ENCODE measurements around the gene AGPAT4. TPM values are rescaled to one million over a fixed set of nuclear protein-coding genes. Genes with fewer than 3 reads are reported as not detected.

The AGPAT4 gene
- total RNA-seq, 2 donors from 2014 or later = 8.0 to 9.5 TPM

DNA sequence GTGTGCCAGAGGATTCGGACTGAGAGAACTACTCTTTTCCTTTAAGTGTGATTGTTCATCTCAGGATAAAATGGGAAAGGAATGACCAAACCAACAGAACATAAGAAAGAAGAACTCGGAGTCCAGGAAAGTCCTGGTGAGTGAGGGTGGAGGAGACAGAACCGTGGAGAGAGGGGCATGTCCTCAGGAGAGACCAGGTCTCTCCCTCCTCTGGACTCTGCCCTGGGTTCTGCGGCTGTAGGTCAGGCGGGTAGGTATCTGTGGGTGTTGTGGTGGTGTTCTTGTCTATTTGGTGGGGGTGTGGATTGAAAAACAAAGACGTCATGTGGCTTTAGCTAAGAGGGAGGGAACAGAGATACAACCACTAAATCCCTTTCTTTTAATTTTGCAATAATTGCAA lies 29.1 kb upstream of the AGPAT4 start:
- H3K27me3 Mint-ChIP-seq (ENCODE audit: low read depth) = peaks cover 12% of the 10 kb centered on the region
- no peaks in the 10 kb centered on the region for H3K9me3 Mint-ChIP-seq
- H3K36me3 Mint-ChIP-seq (ENCODE audit: insufficient read depth in 2 of 2) = no peaks in the 10 kb centered on the region
- no peak overlapping the region for H3K27ac Mint-ChIP-seq
- peaks cover 5% of the 10 kb centered on the region for H3K4me1 Mint-ChIP-seq (ENCODE audit: low read depth)
- H3K4me3 Mint-ChIP-seq = no peak overlapping the region
- ATAC-seq (replicated peaks in 1 of 2) = no peak
- DNase-seq = no peak

DNA sequence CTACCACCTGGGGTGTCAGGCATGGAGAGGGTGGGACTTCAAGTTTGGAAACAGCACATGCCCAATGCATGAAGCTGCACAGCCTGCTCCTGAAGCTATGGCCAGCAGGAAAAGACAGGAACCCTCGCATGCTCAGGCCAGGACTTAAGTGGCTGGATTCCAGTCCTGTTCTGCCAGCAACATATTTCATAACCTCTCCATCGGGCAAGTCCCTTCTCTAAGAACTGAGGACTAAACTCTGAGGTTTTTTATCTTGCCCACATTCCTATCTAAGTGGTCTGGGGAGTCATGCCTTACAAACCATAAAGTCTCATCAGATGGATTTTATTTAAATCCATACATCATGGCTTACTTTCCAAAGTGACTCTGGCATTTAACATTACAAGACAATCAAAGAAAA lies 27.5 kb upstream of the AGPAT4 start:
- Mint-ChIP-seq H3K9me3 (no peaks in the 10 kb centered on the region), H3K4me1 (ENCODE audit: low read depth) (peaks cover 5% of the 10 kb centered on the region), H3K4me3 (no peak overlapping the region), H3K27me3 (ENCODE audit: low read depth) (peaks cover 12% of the 10 kb centered on the region), H3K36me3 (ENCODE audit: insufficient read depth in 2 of 2) (no peaks in the 10 kb centered on the region), H3K27ac (no peak overlapping the region)
- no peak for ATAC-seq (replicated peaks in 1 of 2)
- no peak for DNase-seq

DNA sequence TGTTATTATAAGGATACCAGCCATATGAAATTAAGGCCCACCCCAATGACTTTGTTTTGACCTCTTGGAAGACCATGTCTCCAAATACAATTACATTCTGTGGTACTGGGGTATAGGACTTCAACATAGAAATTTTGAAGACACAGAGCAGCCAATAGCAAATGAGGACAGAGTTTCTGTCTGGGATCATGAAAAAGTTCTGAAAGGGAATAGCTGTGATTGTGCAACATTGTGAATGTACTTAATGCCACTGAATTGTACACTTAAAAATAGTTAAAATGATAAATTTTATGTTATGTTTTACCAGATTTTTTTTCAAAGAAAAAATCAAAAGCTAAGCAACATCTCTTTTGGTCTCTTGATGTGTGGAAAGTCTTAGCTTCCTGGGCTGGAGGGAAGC lies 27.0 kb upstream of the AGPAT4 start:
- no peak overlapping the region for H3K4me3 Mint-ChIP-seq
- ATAC-seq (replicated peaks in 1 of 2) (no peak), DNase-seq (no peak)
- H3K27me3 Mint-ChIP-seq (ENCODE audit: low read depth) = peaks cover 12% of the 10 kb centered on the region
- H3K4me1 Mint-ChIP-seq (ENCODE audit: low read depth) = peaks cover 5% of the 10 kb centered on the region
- H3K36me3 Mint-ChIP-seq (ENCODE audit: insufficient read depth in 2 of 2) = no peaks in the 10 kb centered on the region
- H3K9me3 Mint-ChIP-seq = no peaks in the 10 kb centered on the region
- no peak overlapping the region for H3K27ac Mint-ChIP-seq

DNA sequence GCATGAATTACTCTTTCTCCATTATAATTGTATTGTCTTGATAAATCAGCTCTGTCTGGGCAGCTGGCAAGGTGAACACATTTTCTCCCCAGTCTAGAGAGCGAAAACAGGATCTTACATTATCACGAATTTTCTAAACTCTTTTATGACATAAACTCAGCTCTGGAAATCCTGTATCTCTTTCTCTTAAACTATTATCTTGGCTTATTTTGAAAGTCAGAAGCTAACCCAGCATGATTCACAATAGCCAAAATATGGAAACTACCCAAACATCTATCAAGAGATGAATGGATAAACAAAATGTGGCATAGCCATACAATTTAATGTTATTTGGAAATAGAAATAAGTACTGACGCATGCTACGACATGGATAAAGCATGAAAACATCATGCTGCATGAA lies 25.9 kb upstream of the AGPAT4 start:
- no peaks in the 10 kb centered on the region for H3K36me3 Mint-ChIP-seq (ENCODE audit: insufficient read depth in 2 of 2)
- ATAC-seq (replicated peaks in 1 of 2) (no peak), DNase-seq (no peak)
- H3K4me1 Mint-ChIP-seq (ENCODE audit: low read depth) = peaks cover 5% of the 10 kb centered on the region
- no peak overlapping the region for H3K4me3 Mint-ChIP-seq
- H3K9me3 Mint-ChIP-seq = no peaks in the 10 kb centered on the region
- peaks cover 12% of the 10 kb centered on the region for H3K27me3 Mint-ChIP-seq (ENCODE audit: low read depth)
- H3K27ac Mint-ChIP-seq = no peak overlapping the region

GRCh38 chr6:161295784-161296183 lies 21.9 kb upstream of the AGPAT4 start:
- Mint-ChIP-seq H3K4me1 (ENCODE audit: low read depth) (no peaks in the 10 kb centered on the region), H3K9me3 (no peaks in the 10 kb centered on the region), H3K27ac (no peak overlapping the region), H3K36me3 (ENCODE audit: insufficient read depth in 2 of 2) (no peaks in the 10 kb centered on the region), H3K4me3 (no peak overlapping the region), H3K27me3 (ENCODE audit: low read depth) (peaks cover 12% of the 10 kb centered on the region)
- DNase-seq (no peak), ATAC-seq (replicated peaks in 1 of 2) (no peak)

GRCh38 chr6:161292650-161293281 lies 18.9 kb upstream of the AGPAT4 start:
- Mint-ChIP-seq H3K4me3 (no peak overlapping the region), H3K4me1 (ENCODE audit: low read depth) (no peaks in the 10 kb centered on the region), H3K9me3 (no peaks in the 10 kb centered on the region), H3K36me3 (ENCODE audit: insufficient read depth in 2 of 2) (no peaks in the 10 kb centered on the region), H3K27me3 (ENCODE audit: low read depth) (no peaks in the 10 kb centered on the region), H3K27ac (no peak overlapping the region)
- DNase-seq = no peak
- no peak for ATAC-seq (replicated peaks in 1 of 2)

GRCh38 chr6:161292145-161292544 lies 18.3 kb upstream of the AGPAT4 start:
- ATAC-seq (replicated peaks in 1 of 2) (no peak), DNase-seq (no peak)
- no peak overlapping the region for H3K27ac Mint-ChIP-seq
- H3K27me3 Mint-ChIP-seq (ENCODE audit: low read depth) = peaks cover 1% of the 10 kb centered on the region
- H3K4me1 Mint-ChIP-seq (ENCODE audit: low read depth) = no peaks in the 10 kb centered on the region
- H3K9me3 Mint-ChIP-seq = no peaks in the 10 kb centered on the region
- no peak overlapping the region for H3K4me3 Mint-ChIP-seq
- H3K36me3 Mint-ChIP-seq (ENCODE audit: insufficient read depth in 2 of 2) = no peaks in the 10 kb centered on the region

DNA sequence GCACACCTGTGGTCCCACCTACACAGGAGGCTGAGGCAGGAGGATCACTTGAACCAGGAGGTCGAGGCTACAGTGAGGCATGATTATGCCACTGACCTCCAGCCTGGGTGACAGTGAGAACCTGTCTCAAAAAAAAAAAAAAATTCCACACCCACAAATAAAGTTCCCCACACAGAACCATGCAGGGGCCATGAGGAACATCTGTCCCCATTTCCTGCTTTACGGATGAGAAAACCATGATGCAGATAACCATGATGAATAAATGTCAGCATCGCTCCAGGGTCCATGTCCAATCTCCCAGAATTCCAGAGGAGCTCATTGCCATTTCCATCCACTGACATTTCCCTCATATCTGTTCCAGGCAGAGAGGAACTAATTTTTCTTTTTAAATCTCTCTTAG lies 16.9 kb upstream of the AGPAT4 start:
- DNase-seq = no peak
- Mint-ChIP-seq H3K36me3 (ENCODE audit: insufficient read depth in 2 of 2) (no peaks in the 10 kb centered on the region), H3K4me3 (no peak overlapping the region), H3K9me3 (no peaks in the 10 kb centered on the region), H3K4me1 (ENCODE audit: low read depth) (no peaks in the 10 kb centered on the region), H3K27ac (no peak overlapping the region), H3K27me3 (ENCODE audit: low read depth) (peaks cover 14% of the 10 kb centered on the region)
- no peak for ATAC-seq (replicated peaks in 1 of 2)

DNA sequence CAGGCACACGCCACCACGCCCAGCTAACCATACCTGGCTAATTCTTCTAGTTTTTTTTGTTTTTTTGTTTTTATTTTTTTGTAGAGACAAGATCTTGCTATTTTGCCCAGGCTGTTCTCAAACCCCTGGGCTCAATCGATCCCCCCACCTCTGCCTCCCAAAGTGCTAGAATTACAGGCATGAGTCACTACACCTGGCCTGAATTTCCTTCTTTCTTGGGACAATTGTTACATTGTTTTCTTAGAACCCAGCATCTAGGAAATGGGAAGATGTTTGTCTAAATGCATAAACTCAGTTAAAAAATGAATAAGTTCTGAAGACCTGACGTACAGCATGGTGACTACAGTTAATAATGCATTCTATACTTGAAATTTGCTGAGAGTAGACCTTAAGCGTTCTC lies 10.8 kb upstream of the AGPAT4 start:
- Mint-ChIP-seq H3K27me3 (ENCODE audit: low read depth) (peaks cover 27% of the 10 kb centered on the region), H3K4me1 (ENCODE audit: low read depth) (no peaks in the 10 kb centered on the region), H3K27ac (no peak overlapping the region), H3K9me3 (peaks cover 4 to 8% of the 10 kb centered on the region in 2 donors), H3K4me3 (no peak overlapping the region), H3K36me3 (ENCODE audit: insufficient read depth in 2 of 2) (peaks cover 0 to 9% of the 10 kb centered on the region in 2 donors)
- ATAC-seq (replicated peaks in 1 of 2) (no peak), DNase-seq (no peak)

GRCh38 chr6:161281092-161281491 lies 7.2 kb upstream of the AGPAT4 start:
- Mint-ChIP-seq H3K4me1 (ENCODE audit: low read depth) (peaks cover 4% of the 10 kb centered on the region), H3K9me3 (peaks cover 4 to 8% of the 10 kb centered on the region in 2 donors)
- no peak for ATAC-seq (replicated peaks in 1 of 2)

DNA sequence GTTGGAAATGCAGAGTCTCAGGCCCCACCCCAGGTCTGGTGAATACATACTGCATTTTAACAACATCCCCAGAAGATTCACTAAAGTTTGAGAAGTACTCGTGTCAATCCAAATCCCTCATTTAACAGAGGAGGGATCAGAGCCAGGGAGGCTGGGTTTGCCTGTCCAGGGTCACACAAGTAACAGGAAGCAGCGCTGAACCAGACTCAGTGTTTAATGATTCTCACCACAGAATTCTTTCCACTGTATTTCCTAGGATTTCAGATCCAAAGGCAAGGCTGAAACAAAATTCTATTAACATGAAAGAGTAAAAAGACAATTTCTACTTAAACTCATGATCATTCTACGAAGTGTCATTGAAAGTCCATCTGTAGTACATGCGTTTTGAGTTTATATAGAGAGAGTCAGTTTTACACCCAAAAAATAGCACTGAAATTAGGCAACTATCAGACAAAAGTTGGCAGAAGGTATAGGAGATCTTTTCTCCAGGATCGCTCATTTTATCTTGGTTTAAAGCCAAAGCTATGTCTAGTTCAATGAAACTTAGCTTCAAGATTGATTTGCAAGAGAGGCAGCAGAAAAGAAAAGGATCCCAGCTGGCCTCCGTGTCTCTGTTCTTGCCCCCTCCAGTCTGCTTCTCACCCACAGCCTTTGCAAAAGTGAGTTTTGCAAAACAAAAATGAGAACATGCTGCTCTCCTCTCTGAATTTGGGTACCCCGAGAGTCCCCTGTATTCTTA lies 6.0 kb upstream of the AGPAT4 start:
- H3K27me3 Mint-ChIP-seq (ENCODE audit: low read depth) = peaks cover 20% of the 10 kb centered on the region
- DNase-seq (no peak), ATAC-seq (replicated peaks in 1 of 2) (no peak)
- peaks cover 0 to 9% of the 10 kb centered on the region in 2 donors for H3K36me3 Mint-ChIP-seq (ENCODE audit: insufficient read depth in 2 of 2)
- peaks cover 4 to 8% of the 10 kb centered on the region in 2 donors for H3K9me3 Mint-ChIP-seq
- H3K27ac Mint-ChIP-seq = no peak overlapping the region
- H3K4me1 Mint-ChIP-seq (ENCODE audit: low read depth) = peaks cover 8% of the 10 kb centered on the region
- H3K4me3 Mint-ChIP-seq = no peak overlapping the region

More at GRCh38 chr6:161281092-161281491, 7.2 kb upstream of the AGPAT4 start:
- no peak overlapping the region for H3K4me3 Mint-ChIP-seq
- H3K36me3 Mint-ChIP-seq (ENCODE audit: insufficient read depth in 2 of 2) = peaks cover 0 to 9% of the 10 kb centered on the region in 2 donors
- H3K27me3 Mint-ChIP-seq (ENCODE audit: low read depth) = peaks cover 20% of the 10 kb centered on the region
- H3K27ac Mint-ChIP-seq = no peak overlapping the region
- no peak for DNase-seq

- H3K27ac Mint-ChIP-seq = no peak overlapping the region
- H3K9me3 Mint-ChIP-seq = peaks cover 4 to 8% of the 10 kb centered on the region in 2 donors
Observed at GRCh38 chr6:161276605-161277155, 2.8 kb upstream of the AGPAT4 start.

GRCh38 chr6:161274898-161275297 lies 1.0 kb upstream of the AGPAT4 start:
- peaks cover 7% of the 10 kb centered on the region for H3K27me3 Mint-ChIP-seq (ENCODE audit: low read depth)
- H3K9me3 Mint-ChIP-seq = no peaks in the 10 kb centered on the region
- H3K27ac Mint-ChIP-seq = no peak overlapping the region
- no peak for DNase-seq
- ATAC-seq (replicated peaks in 1 of 2) = no peak
- peak overlapping the region in 1 of 2 donors; percentile 93 for H3K4me3 Mint-ChIP-seq
- H3K4me1 Mint-ChIP-seq (ENCODE audit: low read depth) = peaks cover 24% of the 10 kb centered on the region
- H3K36me3 Mint-ChIP-seq (ENCODE audit: insufficient read depth in 2 of 2) = peaks cover 0 to 3% of the 10 kb centered on the region in 2 donors

More at GRCh38 chr6:161276605-161277155, 2.8 kb upstream of the AGPAT4 start:
- DNase-seq = no peak
- peaks cover 20% of the 10 kb centered on the region for H3K27me3 Mint-ChIP-seq (ENCODE audit: low read depth)
- H3K4me1 Mint-ChIP-seq (ENCODE audit: low read depth) = peaks cover 24% of the 10 kb centered on the region
- ATAC-seq (replicated peaks in 1 of 2) = no peak
- peaks cover 0 to 12% of the 10 kb centered on the region in 2 donors for H3K36me3 Mint-ChIP-seq (ENCODE audit: insufficient read depth in 2 of 2)
- H3K4me3 Mint-ChIP-seq = no peak overlapping the region
